GM18867 (cell line): Measurements from ENCODE around the gene RALGPS2.
"Not testable (repeated sequence)": the region's sequence is repeated elsewhere in the genome, so short reads cannot be mapped to it uniquely, and the experiment has no call there.

Experiments used
- ATAC-seq: cut with Tn5 transposase; IDR thresholded peaks from one replicate; pipeline ENCODE4 v1.9.1; 2021; ENCODE audit warnings: mild to moderate bottlenecking, moderate library complexity; ENCODE audit not compliant: unreplicated experiment

RALGPS2 gene

GRCh38 chr1:178724376-178724727 is 692 bp upstream of the RALGPS2 start:
- ATAC-seq = no peak

GRCh38 chr1:178725466-178726086 is 532 bp downstream of the RALGPS2 start:
- peak; percentile 36 for ATAC-seq

- peak; percentile 66 for ATAC-seq
These were observed 1.1 kb downstream of the RALGPS2 start for GRCh38 chr1:178726087-178726517.

GRCh38 chr1:178726545-178726944 is 1.5 kb downstream of the RALGPS2 start:
- ATAC-seq = no peak

GRCh38 chr1:178727014-178727895 is 2.2 kb downstream of the RALGPS2 start:
- ATAC-seq = no peak

- no peak for ATAC-seq
These were observed 8.9 kb downstream of the RALGPS2 start for GRCh38 chr1:178733972-178734371.

- ATAC-seq = no peak
These were observed 13.7 kb downstream of the RALGPS2 start for GRCh38 chr1:178738780-178739179.

GRCh38 chr1:178739285-178740045 is 14.4 kb downstream of the RALGPS2 start:
- ATAC-seq = no peak

GRCh38 chr1:178740491-178740890 is 15.4 kb downstream of the RALGPS2 start:
- ATAC-seq = no peak

GRCh38 chr1:178740924-178741323 is 15.9 kb downstream of the RALGPS2 start:
- no peak for ATAC-seq

- no peak for ATAC-seq
These were observed 18.8 kb downstream of the RALGPS2 start for GRCh38 chr1:178743801-178744200.

GRCh38 chr1:178745260-178745659 is 20.2 kb downstream of the RALGPS2 start:
- no peak for ATAC-seq

- ATAC-seq = no peak
These were observed 21.3 kb downstream of the RALGPS2 start for GRCh38 chr1:178746345-178746744.

GRCh38 chr1:178747361-178747760 is 22.3 kb downstream of the RALGPS2 start:
- not testable (repeated sequence) for ATAC-seq

- ATAC-seq = no peak
These were observed 24.6 kb downstream of the RALGPS2 start for GRCh38 chr1:178749581-178750166.

GRCh38 chr1:178751046-178751445 is 26.0 kb downstream of the RALGPS2 start:
- no peak for ATAC-seq

- ATAC-seq = no peak
These were observed 27.8 kb downstream of the RALGPS2 start for GRCh38 chr1:178752891-178753290.

GRCh38 chr1:178754655-178755256 is 29.7 kb downstream of the RALGPS2 start:
- ATAC-seq = not testable (repeated sequence)

- no peak for ATAC-seq
These were observed 43.4 kb downstream of the RALGPS2 start for GRCh38 chr1:178768423-178768822.

GRCh38 chr1:178772952-178773351 is 47.9 kb downstream of the RALGPS2 start:
- no peak for ATAC-seq

- no peak for ATAC-seq
These were observed 49.2 kb downstream of the RALGPS2 start for GRCh38 chr1:178774263-178774662.
